ENCODE results near the gene CLCN4.

CLCN4 gene

DNA sequence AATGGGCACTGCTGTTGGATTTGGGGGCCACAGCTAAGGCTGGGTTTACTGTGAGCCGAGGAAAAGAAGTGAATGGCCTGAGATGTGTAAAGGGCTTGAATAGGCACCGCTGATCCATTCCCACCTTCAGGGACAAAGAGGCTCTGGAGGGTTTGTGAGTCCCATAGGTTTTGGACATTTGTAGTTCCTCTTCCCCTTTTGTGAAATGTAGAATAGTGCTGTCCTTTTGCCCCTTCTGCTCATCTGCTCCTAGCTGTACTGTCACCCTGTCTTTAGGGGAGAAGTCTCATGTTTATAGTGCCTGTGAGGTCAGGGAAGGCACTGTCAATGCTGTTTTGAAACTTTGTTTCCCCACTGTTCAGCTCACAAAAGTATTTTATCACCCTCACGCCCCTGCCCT, 26.4 kb upstream of the CLCN4 start:
- no peak for DNase-seq (ENCODE audit: low spot score)

- no peak for DNase-seq (ENCODE audit: low spot score)
Observed at GRCh38 chrX:10133980-10134676, 22.6 kb upstream of the CLCN4 start.

DNA sequence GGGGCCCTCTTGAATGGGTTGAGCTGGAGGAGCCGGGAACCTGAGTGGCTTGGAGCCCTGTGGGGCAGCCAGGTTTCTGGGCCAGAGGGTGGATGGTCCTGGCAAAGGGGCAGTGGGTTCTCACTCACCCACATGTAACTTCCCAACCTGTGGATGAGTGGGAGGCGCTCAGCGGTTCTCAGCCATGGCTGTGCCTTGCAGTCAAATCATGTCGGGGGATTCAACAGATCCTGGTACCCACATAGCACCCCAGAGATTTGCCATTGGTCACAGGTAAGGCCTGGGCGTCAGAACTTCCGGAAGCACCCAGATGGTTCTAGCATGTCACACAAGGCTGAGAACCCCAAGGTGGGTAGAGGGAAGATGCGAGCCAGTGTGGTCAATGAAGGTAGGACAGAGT, 21.9 kb upstream of the CLCN4 start:
- DNase-seq (ENCODE audit: low spot score) = no peak

DNA sequence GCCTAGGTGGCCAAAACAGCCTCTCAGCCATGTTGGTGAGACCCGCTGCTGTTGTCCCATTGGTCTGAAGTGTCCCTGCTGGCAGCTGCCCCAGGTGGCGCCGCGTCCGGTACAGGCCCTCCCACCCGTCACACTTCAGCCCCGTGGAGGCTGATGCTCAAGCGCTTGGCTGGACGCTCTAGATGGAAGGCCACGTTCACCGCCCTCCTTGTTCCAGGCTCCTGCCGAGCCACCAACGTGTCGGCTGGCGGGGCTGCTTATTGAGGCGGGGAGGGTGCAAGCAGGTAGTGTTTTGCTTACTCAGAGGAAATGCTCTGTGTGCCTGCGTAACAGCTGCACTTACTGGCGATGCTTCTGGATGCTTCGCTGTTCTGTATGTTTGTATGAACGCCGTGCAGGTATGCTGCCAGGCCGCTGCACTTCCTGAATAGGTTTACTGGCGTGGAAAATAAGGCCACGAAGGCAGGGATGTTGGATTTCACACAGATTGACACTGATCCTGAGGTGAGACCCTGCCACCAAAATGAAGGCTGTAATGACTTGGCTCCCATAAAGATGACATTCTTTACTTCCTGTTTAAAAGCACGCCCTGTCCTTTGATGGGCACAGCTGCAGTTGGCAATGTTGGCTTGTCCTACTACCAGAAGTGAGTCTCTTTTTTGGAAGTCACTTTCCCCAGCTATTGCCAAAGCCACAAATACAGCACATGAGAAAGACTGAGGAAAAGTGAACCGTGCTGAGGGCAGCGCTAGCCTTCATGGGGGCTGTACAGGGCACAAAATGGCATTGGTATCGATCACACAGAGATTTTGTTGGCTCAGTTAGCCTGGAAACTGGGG, 21.0 kb upstream of the CLCN4 start:
- DNase-seq (ENCODE audit: low spot score) = no peak

- no peak for DNase-seq (ENCODE audit: low spot score)
Observed at GRCh38 chrX:10138726-10139125, 18.0 kb upstream of the CLCN4 start.

- no peak for DNase-seq (ENCODE audit: low spot score)
Observed at GRCh38 chrX:10140264-10140663, 16.5 kb upstream of the CLCN4 start.

- no peak for DNase-seq (ENCODE audit: low spot score)
Observed at GRCh38 chrX:10142041-10142599, 14.7 kb upstream of the CLCN4 start.

DNA sequence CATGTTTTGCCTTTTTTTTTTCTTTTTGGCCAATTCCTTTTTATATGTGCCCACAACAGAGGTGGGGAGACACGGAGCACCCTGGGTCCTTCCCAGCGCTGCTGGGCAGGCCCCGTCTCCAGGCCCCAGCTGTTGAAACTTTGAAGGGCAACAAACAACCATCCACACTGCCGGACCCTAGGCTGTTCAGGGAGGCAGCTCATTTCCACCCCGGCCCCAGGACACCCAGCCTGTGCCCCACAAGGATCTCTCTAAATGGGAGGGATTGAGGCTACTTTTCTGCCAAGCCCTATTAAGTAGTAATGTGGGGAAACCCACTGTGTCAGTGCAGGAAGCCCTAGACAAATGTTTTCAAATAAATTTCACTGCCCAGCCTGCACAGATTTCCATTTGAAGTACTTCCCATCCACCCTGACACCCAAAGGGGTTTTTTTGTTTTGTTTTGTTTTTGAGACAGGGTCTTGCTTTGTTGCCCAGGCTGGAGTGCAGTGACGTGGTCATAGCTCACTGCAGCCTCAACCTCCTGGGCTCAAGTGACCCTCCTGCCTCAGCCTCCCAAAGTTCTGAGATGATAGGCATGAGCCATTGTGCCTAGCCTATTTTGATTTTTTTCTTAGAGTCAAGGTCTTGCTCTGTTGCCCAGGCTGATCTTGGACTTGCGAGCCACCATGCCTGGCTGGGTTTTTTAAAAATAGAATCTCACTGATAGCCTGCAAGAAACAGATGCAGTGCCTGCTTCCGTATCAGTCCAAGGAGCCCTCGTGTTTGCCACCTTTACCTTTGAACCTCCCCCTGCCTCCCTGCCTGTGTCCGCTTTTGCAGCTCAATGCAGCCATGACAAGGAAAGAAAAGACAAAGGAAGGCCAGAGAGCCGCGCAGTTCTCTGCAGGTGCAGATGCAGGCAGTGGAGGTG, 13.4 kb upstream of the CLCN4 start:
- no peak for DNase-seq (ENCODE audit: low spot score)

- DNase-seq (ENCODE audit: low spot score) = no peak
Observed at GRCh38 chrX:10146346-10146745, 10.4 kb upstream of the CLCN4 start.

- DNase-seq (ENCODE audit: low spot score) = no peak
Observed at GRCh38 chrX:10152086-10152485, 4.7 kb upstream of the CLCN4 start.

- no peak for DNase-seq (ENCODE audit: low spot score)
Observed at GRCh38 chrX:10155137-10155536, 1.6 kb upstream of the CLCN4 start.

- DNase-seq (ENCODE audit: low spot score) = no peak
Observed at GRCh38 chrX:10157032-10157341, 212 bp downstream of the CLCN4 start.

- peak; percentile 41 for DNase-seq (ENCODE audit: low spot score)
Observed at GRCh38 chrX:10157543-10157942, 768 bp downstream of the CLCN4 start.

DNA sequence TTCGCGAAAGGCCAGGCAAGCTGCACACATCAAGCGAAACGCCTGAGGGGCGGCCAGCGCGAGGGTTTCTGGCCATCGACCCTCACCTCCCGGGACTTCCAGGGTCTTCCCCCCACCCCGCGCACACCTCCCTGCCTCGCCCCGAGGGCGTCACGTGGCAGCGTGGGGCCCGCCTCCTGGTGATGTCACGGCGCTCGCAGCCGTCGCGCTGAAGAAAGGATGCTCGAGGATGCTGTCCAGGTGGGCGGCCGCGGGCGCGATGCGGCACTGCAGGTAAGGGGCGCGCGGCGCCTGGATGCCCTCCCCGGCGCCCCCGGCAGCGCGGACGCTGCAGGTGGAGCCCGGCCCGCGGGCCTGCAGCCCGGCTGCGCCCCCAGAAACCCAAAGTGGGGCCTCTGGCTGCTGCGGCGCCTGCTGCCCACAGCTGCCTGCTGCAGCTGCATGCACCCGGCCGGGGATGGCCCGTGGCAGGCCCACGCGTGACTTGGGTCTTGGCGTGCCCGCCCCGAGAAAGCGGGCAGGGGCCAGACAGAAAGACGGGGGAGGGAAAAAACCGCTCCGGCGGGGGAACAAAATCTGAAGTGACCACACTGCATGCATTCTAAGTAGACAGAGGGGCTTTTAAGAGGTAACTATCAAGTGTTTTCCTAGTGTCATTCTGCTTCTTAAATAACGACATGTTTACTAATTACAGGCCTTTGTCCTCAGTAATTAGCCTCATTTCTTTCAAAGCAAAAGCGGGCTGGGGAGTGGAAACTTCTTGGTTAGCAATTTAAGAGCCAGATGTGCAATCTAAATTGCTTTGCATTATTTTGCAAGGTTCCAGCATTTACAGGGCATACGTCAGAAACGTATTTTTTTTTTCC, 1.7 kb downstream of the CLCN4 start:
- DNase-seq (ENCODE audit: low spot score) = no peak

- no peak for DNase-seq (ENCODE audit: low spot score)
Observed at GRCh38 chrX:10159145-10159468, 2.3 kb downstream of the CLCN4 start.

DNA sequence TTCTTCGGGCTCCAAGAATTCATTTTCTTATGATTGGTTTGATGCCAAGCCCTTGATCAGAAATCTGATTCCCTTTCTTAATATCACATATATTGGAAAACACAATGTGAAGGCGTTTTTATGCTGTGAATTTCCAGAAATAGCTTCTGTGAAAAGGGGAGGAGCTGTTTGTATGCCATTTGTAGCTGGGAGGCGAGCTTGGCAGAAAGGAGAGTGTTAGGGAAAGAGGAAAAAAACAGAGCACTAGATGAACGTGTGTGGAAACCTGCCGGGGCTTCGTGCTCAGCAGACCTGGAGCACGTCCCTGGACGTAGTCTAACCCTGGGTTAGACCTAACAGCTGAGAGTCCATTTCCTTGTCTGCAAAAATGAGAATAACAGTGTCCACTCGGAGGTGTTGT, 3.4 kb downstream of the CLCN4 start:
- DNase-seq (ENCODE audit: low spot score) = no peak

GRCh38 chrX:10163031-10163430, 6.3 kb downstream of the CLCN4 start:
- no peak for DNase-seq (ENCODE audit: low spot score)

DNA sequence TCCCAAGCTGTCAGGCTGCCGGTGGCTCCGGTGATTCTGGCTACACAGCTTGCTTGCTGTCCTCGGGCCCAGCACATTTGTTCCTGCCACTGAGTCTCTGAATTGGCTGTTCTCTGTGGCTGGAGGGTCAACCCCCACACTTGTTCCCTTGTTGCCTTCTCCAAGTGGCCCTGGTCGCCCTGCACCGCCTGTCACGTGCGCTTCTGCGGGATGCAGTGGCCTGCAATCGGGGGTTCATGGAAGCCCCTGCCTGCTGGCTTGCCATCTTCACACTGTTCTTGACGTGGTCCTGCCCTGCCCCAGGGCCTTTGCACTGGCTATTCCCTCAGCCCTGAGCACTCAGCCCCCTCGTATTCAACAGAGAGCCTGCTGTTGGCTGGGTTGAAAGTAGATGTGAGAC, 8.1 kb downstream of the CLCN4 start:
- DNase-seq (ENCODE audit: low spot score) = no peak

- no peak for DNase-seq (ENCODE audit: low spot score)
Observed at GRCh38 chrX:10165580-10166247, 8.9 kb downstream of the CLCN4 start.

GRCh38 chrX:10166248-10166716, 9.5 kb downstream of the CLCN4 start:
- DNase-seq (ENCODE audit: low spot score) = no peak

- DNase-seq (ENCODE audit: low spot score) = no peak
Observed at GRCh38 chrX:10166731-10167151, 10.0 kb downstream of the CLCN4 start.
